NCI-H1436 treated with DMSO at 0.1 percent for 48 hours (cell line): ENCODE data around the gene DKK1.

Experiments used
- DNase-seq: peaks from one replicate; lab custom pipeline; 2025; lab: John Stamatoyannopoulos, UW

Gene DKK1, protein sequence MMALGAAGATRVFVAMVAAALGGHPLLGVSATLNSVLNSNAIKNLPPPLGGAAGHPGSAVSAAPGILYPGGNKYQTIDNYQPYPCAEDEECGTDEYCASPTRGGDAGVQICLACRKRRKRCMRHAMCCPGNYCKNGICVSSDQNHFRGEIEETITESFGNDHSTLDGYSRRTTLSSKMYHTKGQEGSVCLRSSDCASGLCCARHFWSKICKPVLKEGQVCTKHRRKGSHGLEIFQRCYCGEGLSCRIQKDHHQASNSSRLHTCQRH

DNA sequence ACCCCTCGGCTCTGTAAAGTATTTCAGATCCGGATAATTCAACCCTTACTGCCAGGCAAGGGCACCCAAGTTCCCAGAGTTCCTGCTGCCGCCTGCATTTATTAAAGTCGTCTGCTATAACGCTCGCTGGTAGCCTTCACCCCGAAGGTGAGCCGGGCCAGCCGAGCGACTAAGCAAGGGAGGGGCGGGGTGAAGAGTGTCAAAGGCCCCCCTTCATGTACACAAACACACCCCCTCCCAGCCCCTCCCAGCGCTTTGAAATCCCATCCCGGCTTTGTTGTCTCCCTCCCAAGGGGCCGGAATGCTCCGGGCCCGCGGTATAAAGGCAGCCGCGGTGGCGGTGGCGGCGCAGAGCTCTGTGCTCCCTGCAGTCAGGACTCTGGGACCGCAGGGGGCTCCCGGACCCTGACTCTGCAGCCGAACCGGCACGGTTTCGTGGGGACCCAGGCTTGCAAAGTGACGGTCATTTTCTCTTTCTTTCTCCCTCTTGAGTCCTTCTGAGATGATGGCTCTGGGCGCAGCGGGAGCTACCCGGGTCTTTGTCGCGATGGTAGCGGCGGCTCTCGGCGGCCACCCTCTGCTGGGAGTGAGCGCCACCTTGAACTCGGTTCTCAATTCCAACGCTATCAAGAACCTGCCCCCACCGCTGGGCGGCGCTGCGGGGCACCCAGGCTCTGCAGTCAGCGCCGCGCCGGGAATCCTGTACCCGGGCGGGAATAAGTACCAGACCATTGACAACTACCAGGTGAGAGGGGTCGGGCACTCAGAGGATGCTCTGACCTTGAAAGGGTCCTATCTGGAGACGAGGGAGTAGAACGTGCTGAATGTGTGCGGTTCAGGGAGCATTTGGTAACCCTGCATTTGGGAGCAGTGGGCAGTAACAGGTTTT, at the start of gene DKK1:
Gene DKK1, plus strand, starts transcription at position 349 of the 889 bp plus-strand sequence. Its CDS starts 154 bp downstream, at position 503.
- DNase-seq, result no peak

DNA sequence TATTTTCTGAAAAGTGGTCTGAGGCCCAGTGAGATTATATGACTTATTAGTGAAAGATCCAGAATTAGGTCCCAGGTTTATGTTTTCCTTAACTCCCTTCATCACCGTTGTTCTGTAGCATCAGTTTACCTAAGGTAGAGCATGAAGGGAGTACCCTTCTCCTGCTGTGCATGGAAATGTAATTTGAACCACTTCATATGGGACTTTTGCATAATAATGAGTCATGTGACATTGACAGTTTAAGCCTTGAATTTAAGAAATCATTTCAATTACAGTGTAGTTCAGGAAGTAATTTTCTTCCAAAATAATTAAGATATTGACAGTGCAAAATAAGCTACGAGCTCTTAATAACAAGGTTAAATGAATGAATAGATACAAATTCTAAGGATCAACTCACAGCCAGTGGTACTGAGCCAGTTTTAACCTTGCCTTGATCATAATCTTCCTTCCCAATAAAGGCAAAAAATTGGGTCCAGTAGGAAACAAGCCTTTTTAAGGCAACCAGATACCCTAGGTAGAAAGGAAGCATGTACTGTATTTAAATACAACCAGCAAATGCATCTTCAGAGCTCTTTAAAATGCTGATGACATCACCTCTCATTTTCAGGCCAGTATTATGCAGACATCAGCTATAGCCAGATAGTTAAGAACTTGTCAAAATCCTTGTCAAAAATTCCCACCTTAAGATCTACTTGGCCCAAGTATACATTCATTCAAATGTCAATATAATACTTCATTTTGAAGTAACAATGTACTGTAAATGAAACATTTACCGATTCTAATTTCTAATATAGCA, 48.8 kb upstream of the DKK1 start:
- no peak for DNase-seq

DNA sequence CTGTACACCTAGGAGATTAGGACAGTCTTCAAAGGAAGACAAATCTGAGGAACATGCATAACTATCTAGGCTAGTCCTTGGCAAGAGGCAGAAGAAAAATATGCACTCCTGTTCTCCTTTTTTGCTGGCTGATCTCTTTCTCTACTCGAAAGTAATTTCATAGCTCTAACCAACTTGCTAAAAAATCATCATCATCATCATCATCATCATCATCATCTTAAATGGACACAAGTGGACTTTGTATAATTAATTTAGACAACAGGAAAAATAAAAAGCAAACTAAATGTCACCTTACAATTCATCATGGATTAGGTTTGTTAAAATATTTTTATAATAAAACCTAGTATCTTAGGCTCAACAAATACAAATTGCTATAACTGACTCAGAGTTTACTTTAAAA, 47.2 kb upstream of the DKK1 start:
- DNase-seq, result no peak

DNA sequence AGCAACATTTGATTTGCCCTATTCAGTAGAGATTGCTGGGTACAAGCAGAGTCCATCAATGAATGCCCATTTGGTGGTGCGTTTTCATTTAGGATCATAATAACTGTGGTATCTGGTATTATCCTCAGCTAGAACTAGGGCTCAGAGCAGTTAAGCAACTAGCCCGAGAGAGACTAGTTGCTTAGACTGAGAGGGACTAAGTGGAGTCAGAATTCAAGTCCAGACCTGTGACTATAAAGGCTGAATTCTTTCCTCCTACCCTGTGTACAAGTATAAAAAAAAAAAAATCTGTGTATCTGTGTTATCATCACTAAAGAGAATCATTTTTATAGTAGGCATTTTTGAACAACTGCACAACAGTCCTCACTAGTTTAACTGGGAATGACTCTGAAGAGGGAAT, 45.3 kb upstream of the DKK1 start:
- no peak for DNase-seq

DNA sequence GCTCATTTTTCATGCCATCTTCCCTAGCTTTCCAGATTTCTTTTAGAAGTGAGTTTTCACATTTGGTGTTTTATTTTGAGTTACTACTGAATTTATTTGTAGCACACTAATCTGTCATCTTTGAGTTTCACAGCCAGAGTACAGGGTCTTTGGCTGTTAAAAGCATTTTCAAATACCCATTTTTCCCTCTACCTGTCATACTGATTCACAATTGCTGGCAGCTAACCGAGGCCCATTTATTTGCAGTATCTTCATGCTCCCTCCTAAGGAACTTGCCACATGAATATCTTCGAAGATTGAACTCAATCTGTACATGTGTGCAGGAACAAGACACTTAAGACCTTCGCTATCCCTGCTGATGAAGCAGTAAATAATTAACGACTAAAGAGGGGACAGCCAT, 44.8 kb upstream of the DKK1 start:
- no peak for DNase-seq

DNA sequence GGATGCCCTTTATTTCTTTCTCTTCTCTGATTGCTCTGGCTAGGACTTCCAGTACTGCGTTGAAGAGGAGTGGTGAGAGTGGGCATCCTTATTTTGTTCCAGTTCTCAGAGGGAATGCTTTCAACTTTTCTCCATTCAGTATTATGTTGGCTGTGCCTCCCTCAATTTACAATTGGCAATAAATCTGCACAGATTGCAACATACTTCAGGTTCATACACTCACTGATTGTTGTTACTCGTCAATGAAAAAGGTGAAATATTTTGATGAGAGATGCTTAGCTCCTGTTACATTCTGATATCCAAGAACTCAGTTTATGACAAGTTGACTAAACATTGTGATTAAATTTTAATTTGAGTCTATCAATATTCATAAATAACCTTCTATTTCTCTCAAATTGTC, 37.9 kb upstream of the DKK1 start:
- DNase-seq, result no peak

DNA sequence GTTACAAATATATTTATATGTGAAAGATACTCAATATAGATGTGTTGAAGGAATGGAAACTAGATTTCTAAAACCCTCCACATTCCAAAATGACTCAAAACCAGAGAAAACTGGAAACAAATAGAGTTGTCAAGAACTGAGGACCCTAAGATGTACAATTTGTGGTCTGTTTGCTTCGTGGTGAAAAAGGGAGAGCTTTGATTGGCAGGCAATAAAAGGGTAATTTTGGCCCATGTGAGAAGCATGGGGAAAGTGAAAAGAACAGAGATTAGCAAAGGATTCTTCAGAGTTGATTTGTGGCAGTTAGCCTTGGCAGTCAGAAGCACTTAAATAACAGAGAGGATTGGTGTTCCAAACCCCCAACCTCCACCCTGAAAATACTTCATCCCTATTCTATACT, 37.1 kb upstream of the DKK1 start:
- no peak for DNase-seq

DNA sequence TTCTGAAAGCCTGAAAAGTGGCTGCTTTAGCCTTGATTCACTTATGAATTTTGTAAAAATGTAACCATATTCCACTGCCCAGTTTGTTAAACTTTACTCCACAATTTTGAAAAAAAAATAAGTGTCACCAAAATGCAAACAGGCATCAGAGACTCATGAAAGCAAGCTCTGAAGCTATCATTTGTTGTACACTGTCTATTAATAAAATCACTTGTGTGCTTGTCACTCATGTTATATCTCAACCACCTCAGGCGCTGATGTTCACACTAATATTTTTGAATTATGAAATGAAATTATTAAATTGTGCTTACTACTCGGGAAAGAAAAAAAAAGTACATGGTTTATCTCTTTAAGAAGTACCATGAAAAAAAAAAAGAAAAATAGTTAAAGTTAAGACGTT, 34.5 kb upstream of the DKK1 start:
- DNase-seq, result no peak

DNA sequence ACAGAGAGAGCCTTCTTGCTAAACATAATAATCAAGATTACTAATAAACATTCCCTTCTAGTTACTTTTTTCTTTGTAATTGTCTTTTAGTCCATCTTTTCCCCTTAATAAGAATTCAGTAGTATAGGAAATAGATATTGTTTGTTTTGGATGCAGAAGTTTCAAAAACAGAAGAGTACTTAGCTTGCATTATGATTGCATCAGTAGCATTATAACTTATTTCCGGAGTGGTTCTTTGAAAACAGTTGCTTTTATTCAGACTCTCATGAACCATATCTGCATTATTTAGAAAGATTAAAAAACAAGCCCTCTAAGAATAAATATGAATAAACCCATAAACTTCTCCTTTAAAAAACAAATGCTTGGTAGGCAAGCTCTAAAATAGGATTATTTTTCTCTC, 34.0 kb upstream of the DKK1 start:
- no peak for DNase-seq

DNA sequence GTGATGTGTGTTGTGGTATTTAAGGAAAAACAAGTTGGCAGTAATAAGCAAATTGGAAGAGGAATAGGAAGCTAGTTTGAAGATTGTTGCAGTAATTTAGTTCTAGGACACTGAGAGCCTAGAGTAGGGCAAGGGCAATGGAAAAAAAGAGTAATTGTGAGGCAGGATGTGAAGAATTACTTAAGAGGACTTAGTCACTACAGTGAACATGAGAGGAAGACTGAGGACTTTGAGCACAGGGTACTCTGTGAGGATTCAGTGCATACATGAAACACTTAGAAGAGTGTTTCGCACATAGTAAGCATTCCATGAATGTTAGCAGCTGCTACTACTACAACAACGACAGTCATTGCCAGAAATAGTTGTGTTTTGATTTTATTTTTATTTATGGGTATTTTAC, 30.9 kb upstream of the DKK1 start:
- DNase-seq, result no peak

DNA sequence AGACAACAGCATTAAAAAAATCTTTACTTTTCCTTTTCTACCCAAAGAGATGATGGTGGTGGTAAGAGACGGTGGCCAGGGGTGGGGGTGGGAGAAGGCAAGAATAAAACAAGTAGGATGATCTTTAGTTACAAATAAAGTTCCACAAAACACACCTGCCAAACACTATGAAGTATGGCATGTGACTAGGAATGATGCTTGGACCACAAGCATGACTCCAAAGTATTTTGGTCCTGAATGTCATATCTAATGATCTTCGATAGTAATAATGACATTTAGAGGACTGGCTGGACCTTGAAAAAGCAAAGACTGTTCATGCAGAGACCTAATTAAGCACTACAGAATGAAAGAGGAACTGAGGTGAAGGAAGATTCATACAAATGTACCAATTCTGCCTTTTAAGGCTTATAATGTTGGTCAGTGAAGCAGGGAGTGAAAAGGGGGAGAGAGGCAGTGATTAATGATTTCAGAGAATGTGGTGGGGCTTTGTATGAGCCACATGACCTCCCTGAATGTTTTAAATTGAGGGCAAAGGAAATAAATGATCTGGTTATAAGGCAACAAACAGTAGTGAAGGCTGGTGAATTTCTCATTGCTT, 29.6 kb upstream of the DKK1 start:
- no peak for DNase-seq

DNA sequence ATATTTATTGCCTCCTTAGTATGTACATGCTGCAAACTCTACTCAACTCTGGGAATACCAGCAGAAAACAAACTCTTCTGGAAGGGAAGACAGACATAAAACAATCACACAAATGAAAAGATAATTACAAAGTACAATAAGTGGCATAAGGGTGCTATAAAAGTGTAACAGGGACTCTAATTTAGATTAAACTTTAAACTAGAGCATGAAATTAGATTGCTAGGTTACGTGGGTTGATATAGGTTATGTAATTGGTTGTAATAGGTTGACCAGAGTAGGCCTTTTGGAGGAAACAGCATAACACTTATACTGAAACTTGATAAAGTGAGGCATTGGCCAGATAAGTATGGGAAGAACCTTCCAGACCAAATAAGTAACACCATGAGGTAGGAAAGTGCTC, 26.2 kb upstream of the DKK1 start:
- DNase-seq, result no peak

DNA sequence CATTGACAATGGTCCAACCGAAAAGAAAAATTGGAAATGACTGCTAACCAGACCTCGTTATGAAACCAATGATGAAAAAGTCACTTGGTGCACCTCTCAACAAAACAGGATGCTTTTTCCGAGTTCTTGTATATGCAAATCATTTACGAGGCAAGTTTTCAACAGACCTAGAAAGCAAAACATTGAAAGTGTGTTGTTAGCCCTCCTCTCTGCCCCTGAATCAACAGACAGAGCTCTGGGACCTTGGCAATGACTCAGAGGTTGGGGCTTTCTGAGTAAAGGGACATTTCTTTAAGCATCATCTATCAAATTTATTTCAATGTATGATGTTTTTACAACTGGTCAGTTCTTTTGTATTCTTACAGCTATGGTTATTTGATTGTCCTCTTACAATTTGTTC, 16.3 kb upstream of the DKK1 start:
- no peak for DNase-seq

DNA sequence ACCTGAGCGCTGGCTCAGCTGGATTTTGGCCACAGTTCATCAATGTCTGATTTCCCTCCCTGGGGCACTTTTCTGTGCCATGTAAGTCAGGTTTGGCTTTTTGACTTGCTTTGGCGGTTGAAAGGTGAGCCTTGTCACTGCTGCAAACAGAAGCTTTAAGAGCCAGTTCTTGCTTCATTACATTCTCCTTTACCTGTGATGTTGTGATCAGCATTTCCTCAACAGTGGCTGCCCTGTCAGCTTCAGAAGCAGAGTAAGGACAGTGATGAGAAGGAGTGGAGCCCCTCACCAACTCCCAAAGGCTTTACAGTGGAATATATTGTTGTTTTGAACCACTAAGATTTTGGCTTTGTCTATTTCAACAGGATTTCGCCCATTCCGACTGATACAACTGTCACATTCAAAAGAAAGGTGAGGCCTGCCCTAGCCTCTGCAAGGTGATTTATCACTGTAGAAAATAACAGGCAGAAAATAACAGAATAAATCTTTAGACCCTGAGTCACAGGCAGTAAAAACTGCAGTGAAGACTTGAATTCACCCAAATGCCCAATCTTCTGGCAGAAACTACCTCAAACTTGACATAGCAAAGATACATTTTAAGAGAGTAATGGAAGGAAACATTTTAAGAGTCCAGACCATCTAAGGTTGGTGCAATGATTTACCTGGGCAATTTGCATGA, 13.3 kb upstream of the DKK1 start:
- DNase-seq, result no peak

DNA sequence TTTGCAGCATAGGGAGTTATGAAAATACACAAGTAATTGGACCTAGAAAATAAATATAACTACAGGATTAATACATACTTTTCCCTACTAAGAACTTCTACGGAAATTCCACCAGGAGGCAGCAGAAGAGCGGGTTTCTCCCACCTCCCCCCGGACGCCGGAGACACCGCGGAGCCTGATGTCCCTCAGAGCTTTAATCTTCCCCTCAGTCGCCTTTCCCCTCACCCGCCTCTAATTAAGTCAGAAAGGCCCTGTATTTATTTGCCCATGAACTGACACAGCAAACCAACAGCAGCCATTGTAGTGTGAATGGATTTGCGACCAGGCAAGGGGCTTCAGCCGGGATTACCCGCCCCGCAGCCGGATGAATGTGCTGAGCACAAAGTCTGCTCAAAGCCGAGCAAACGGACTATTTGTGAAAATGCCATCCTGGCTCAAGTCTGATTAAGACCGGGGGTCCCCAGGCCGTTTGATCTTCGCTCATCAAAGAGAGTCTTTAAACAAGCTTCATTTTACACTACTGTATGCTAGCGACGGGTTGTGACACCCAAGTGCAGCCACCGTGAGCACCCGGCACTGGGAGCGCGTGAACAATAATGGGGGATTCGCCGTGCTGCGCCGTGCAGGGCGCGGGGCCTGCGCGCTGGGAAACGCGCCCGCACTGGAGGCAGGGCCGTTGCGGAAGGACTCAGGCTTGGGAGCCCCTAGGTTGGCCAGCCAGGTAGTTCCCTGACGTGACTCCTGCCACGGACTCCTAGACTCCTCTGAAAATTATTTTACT, 5.6 kb upstream of the DKK1 start:
- DNase-seq, result no peak

DNA sequence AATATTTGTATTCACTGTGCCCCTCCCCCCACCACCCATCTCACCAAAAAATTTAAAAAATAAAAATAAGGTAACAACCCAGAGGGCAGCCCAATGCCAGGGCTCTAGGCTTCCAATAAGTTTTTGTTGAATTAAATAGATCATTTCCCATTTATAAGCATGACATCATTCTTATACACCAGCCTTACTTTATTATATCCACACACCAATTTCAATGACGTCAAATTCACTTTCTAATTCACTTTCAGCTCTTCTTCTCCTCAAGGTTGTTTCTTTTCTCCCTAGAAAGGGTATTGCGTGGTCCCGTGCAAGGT, 1.2 kb upstream of the DKK1 start:
- DNase-seq, result no peak

DNA sequence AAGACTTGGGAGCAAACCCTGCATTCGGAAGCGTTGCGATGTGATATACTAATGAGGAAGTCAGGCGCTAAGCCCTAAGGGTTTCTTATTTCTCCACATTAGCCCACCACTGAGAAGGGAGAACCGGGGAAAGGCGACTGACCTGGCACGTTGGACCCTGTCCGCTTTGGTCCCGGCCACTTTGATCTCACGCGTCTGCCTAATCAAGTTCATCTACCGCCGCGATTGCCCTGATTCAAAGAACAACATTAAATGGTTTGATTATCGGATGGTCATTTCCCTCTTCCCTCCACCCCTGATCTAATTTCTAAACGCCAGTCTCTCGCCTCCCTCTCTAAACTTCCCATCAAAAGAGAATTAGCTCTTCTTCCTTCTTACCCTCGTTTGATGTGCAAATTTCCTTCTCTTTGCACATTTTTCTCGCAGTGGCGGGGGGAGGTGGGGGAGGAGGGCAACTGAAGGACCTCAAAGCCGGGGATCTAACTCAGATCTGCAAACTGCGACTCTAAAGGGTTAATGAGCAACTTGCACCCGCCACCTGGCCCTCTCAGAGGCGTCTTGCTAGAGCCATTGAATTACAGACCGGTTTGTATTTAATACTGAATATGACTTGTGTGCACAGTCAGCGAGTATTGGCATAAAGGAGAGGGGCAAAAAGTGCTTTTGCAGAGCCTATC, 687 bp upstream of the DKK1 start:
- DNase-seq, result no peak

DNA sequence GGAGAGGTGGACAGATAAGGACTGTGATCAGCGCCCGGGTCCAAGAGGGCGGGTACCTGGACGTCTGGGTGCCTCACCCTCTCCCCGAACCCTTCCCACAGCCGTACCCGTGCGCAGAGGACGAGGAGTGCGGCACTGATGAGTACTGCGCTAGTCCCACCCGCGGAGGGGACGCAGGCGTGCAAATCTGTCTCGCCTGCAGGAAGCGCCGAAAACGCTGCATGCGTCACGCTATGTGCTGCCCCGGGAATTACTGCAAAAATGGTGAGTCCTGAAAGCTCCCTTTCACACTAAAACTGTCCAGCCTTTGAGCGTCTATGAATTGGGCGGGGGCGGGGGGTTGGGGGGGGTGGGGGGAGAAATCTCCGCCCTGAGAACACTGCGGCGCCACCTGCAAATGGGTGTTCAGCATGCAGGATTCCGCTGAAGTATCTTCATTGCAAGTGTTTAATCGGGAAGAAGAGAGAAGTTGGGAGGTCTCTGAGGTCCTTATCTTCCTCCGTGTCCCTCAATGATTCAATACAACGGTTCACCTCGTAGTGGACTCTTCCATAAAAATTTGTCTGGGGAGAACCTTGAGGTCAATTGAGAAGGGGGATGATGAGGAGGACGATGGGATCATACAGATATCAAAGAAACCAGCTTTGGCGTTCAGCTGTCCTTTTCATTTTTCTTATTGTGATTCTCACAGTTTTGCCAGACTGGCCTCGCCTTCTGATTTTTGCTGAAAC, 906 bp downstream of the DKK1 start:
- no peak for DNase-seq

DNA sequence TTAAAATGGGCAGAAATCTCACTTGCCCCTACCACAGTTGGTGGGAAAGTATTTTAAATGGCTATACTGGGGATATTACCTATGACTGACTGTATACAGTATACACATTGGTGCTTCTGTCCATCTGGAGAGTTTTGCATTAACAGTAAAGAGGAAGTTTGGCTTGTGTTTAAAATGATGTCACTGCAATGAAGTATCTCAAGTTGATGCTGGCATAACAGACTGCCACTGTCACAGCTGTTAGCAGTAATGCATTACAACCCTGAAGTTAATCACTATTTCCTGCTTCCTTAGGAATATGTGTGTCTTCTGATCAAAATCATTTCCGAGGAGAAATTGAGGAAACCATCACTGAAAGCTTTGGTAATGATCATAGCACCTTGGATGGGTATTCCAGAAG, 1.9 kb downstream of the DKK1 start:
- no peak for DNase-seq

DNA sequence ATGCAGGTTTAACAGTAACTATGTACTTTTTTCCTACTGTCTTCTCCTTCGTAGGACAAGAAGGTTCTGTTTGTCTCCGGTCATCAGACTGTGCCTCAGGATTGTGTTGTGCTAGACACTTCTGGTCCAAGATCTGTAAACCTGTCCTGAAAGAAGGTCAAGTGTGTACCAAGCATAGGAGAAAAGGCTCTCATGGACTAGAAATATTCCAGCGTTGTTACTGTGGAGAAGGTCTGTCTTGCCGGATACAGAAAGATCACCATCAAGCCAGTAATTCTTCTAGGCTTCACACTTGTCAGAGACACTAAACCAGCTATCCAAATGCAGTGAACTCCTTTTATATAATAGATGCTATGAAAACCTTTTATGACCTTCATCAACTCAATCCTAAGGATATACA, 2.4 kb downstream of the DKK1 start:
- no peak for DNase-seq
